ENCODE measurements around the gene ACTC1. TPM values are rescaled to one million over a fixed set of nuclear protein-coding genes. Genes with fewer than 3 reads are reported as not detected.

ACTC1 gene
- total and polyA plus RNA-seq, 2 of the 13 experiments (the other 11 are each of a cell fraction or from before 2014, with no cell fraction given) = not detected

DNA sequence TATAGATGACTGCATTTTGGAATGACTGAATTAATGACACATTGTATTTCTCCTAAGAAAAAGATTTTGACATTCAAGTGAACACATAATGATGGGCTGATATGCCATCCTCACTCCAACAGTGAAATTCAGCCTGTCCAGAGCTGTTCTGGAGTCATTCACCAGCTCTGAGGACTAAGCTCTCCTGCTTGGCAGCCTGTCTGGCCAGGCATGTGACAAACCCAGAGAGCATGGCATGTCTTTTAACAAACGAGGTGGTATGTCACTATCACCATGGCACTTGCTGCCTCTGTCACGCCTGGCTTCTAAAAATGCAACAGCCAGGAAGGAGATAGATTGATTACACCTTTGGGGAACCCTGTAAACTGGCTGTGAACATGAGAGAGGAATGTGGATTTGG is 1.4 kb downstream of the ACTC1 start (continued):
- TF ChIP-seq, protein P1, sequence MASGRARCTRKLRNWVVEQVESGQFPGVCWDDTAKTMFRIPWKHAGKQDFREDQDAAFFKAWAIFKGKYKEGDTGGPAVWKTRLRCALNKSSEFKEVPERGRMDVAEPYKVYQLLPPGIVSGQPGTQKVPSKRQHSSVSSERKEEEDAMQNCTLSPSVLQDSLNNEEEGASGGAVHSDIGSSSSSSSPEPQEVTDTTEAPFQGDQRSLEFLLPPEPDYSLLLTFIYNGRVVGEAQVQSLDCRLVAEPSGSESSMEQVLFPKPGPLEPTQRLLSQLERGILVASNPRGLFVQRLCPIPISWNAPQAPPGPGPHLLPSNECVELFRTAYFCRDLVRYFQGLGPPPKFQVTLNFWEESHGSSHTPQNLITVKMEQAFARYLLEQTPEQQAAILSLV (CRISPR knock-in tag; IDR thresholded peaks at IDR 0.05; ENCODE audit: borderline replicate concordance) = no peak
- no peak for TF ChIP-seq SMAD3 (CRISPR knock-in tag; IDR thresholded peaks at IDR 0.05)

DNA sequence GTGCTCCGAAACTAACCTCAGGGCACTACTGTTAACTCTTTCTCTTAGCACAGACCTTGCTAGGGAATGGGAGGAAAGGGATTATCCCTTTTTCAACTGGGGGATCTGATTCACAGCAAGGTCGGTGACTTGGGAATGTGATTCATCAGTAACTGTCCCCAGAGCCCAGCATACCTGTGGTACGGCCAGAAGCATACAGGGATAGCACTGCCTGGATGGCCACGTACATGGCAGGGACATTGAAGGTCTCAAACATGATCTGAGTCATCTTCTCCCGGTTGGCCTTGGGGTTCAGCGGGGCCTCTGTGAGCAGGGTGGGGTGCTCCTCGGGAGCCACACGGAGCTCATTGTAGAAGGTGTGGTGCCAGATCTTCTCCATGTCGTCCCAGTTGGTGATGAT is 2.3 kb downstream of the ACTC1 start:
- Histone ChIP-seq H2AFZ (ENCODE audit: low read length) (no peak overlapping the region), H3K4me1 (ENCODE audit: insufficient read depth, low read length) (no peaks in the 10 kb centered on the region), H3K9me3 (ENCODE audit: low read length) (no peaks in the 10 kb centered on the region), H3K9ac (ENCODE audit: insufficient read depth, low read depth, low read length) (no peak overlapping the region), H4K20me1 (ENCODE audit: insufficient read depth, low read length) (no peaks in the 10 kb centered on the region), H3K4me2 (ENCODE audit: low read depth, low read length) (no peak overlapping the region), H3K27me3 (ENCODE audit: control insufficient read depth in 1 of 2, insufficient read depth in 2 of 2, low read length in 2 of 2) (peaks cover 1 to 60% of the 10 kb centered on the region in 2 experiments; a peak in 4 of 5 replicates), H3K79me2 (ENCODE audit: insufficient read depth, low read length) (no peaks in the 10 kb centered on the region), H3K4me3 (replicated peaks in 1 of 3; ENCODE audit: insufficient read depth in 1 of 3, low read depth in 2 of 3, low read length in 3 of 3) (no peak overlapping the region), H3K36me3 (replicated peaks in 1 of 2; ENCODE audit: control insufficient read depth in 1 of 2, insufficient read depth in 2 of 2, low read length in 2 of 2) (no peaks in the 10 kb centered on the region), H3K27ac (ENCODE audit: extremely low read length, insufficient read depth, low read length) (no peak overlapping the region)
- BruUV-seq (replicated peaks) = no TSS peak
- no peak for ATAC-seq
- POLR2A ChIA-PET = no interaction called here
- no peak for FAIRE-seq
- in situ Hi-C loops (cut with HindIII; ENCODE audit: extremely low pct_ligation_motif_present, low pct_unique_long_range_greater_than_20kb) (no loop called here), intact Hi-C loops (cut with micrococcal nuclease; ENCODE audit: unreplicated experiment) (no loop called here)
- no peak for DNase-seq (ENCODE audit: low spot score)
- WGBS (ENCODE audit: low lambda C conversion rate) = 6% methylated on average over 3 of the region's 9 CpGs
- CTCF ChIA-PET (ENCODE audit: low intra/inter-chr PET ratio, low total read pairs) = no interaction called here
- TF ChIP-seq ZNF652 (CRISPR knock-in tag; IDR thresholded peaks at IDR 0.05; ENCODE audit: borderline replicate concordance, low read depth) = no peak
- no peak for TF ChIP-seq ZFP41 (CRISPR knock-in tag; IDR thresholded peaks at IDR 0.05; ENCODE audit: borderline replicate concordance)
- TF ChIP-seq CHCHD3 (CRISPR knock-in tag; IDR thresholded peaks at IDR 0.05) = no peak

- ATAC-seq (no peak), FAIRE-seq (no peak), DNase-seq (ENCODE audit: low spot score) (no peak)
- Histone ChIP-seq H3K4me1 (ENCODE audit: insufficient read depth, low read length) (no peaks in the 10 kb centered on the region), H3K27ac (ENCODE audit: extremely low read length, insufficient read depth, low read length) (no peak overlapping the region), H3K9ac (ENCODE audit: insufficient read depth, low read depth, low read length) (no peak overlapping the region), H4K20me1 (ENCODE audit: insufficient read depth, low read length) (no peaks in the 10 kb centered on the region), H3K4me3 (replicated peaks in 1 of 3; ENCODE audit: insufficient read depth in 1 of 3, low read depth in 2 of 3, low read length in 3 of 3) (no peak overlapping the region), H2AFZ (ENCODE audit: low read length) (no peak overlapping the region), H3K79me2 (ENCODE audit: insufficient read depth, low read length) (no peaks in the 10 kb centered on the region), H3K36me3 (replicated peaks in 1 of 2; ENCODE audit: control insufficient read depth in 1 of 2, insufficient read depth in 2 of 2, low read length in 2 of 2) (no peaks in the 10 kb centered on the region), H3K27me3 (ENCODE audit: control insufficient read depth in 1 of 2, insufficient read depth in 2 of 2, low read length in 2 of 2) (peaks cover 1 to 49% of the 10 kb centered on the region in 2 experiments; a peak in 4 of 5 replicates), H3K4me2 (ENCODE audit: low read depth, low read length) (no peak overlapping the region), H3K9me3 (ENCODE audit: low read length) (no peaks in the 10 kb centered on the region)
- no TSS peak for BruUV-seq (replicated peaks)
- WGBS (ENCODE audit: low lambda C conversion rate) = 0% methylated on average over 3 of the region's 3 CpGs
- intact Hi-C loops (cut with micrococcal nuclease; ENCODE audit: unreplicated experiment) (no loop called here), in situ Hi-C loops (cut with HindIII; ENCODE audit: extremely low pct_ligation_motif_present, low pct_unique_long_range_greater_than_20kb) (no loop called here)
- ChIA-PET CTCF (ENCODE audit: low intra/inter-chr PET ratio, low total read pairs) (no interaction called here), POLR2A (no interaction called here)
- TF ChIP-seq, protein P2, sequence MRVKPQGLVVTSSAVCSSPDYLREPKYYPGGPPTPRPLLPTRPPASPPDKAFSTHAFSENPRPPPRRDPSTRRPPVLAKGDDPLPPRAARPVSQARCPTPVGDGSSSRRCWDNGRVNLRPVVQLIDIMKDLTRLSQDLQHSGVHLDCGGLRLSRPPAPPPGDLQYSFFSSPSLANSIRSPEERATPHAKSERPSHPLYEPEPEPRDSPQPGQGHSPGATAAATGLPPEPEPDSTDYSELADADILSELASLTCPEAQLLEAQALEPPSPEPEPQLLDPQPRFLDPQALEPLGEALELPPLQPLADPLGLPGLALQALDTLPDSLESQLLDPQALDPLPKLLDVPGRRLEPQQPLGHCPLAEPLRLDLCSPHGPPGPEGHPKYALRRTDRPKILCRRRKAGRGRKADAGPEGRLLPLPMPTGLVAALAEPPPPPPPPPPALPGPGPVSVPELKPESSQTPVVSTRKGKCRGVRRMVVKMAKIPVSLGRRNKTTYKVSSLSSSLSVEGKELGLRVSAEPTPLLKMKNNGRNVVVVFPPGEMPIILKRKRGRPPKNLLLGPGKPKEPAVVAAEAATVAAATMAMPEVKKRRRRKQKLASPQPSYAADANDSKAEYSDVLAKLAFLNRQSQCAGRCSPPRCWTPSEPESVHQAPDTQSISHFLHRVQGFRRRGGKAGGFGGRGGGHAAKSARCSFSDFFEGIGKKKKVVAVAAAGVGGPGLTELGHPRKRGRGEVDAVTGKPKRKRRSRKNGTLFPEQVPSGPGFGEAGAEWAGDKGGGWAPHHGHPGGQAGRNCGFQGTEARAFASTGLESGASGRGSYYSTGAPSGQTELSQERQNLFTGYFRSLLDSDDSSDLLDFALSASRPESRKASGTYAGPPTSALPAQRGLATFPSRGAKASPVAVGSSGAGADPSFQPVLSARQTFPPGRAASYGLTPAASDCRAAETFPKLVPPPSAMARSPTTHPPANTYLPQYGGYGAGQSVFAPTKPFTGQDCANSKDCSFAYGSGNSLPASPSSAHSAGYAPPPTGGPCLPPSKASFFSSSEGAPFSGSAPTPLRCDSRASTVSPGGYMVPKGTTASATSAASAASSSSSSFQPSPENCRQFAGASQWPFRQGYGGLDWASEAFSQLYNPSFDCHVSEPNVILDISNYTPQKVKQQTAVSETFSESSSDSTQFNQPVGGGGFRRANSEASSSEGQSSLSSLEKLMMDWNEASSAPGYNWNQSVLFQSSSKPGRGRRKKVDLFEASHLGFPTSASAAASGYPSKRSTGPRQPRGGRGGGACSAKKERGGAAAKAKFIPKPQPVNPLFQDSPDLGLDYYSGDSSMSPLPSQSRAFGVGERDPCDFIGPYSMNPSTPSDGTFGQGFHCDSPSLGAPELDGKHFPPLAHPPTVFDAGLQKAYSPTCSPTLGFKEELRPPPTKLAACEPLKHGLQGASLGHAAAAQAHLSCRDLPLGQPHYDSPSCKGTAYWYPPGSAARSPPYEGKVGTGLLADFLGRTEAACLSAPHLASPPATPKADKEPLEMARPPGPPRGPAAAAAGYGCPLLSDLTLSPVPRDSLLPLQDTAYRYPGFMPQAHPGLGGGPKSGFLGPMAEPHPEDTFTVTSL (CRISPR knock-in tag; IDR thresholded peaks at IDR 0.05; ENCODE audit: borderline replicate concordance) = no peak
- no peak for TF ChIP-seq CC2D1A (CRISPR knock-in tag; IDR thresholded peaks at IDR 0.05)
- no peak for TF ChIP-seq CCAR2 (optimal IDR thresholded peaks at IDR 0.05; ENCODE audit: low read depth, low read length)
Measured at GRCh38 chr15:34791701-34792100, 3.6 kb downstream of the ACTC1 start.

Data from HepG2 (cell line).